Endothelial cell of umbilical vein (primary cell): ENCODE results near the gene CCDC40. TPM values are rescaled to one million over a fixed set of nuclear protein-coding genes. Genes with fewer than 3 reads are reported as not detected.

Experiments
- BruUV-seq: library from RNA; stranded (reverse); fragments of 400-500 nt; replicated peaks from 2 replicates; lab custom pipeline; 2021; lab: Mats Ljungman, UMichigan
- CTCF ChIA-PET: fragments of 300-600, 350-600 bp; sonication (Branson Sonifier 250); formaldehyde crosslinking; loops from one replicate; lab custom pipeline; 2021; ENCODE audit warnings: antibody characterized with exemption, inconsistent platforms; lab: Charles Lee
- POLR2A ChIA-PET: fragments of 300-600, 350-600 bp; sonication (Branson Sonifier 250); formaldehyde crosslinking; loops from one replicate; lab custom pipeline; 2021; ENCODE audit warnings: antibody characterized with exemption, inconsistent platforms; lab: Charles Lee
- DNase-seq: peaks from one replicate; pipeline ENCODE4 v3.0.0-alpha.2; 2011; ENCODE audit warnings: low read depth, low spot score
- FAIRE-seq: peaks from 2 replicates; lab custom pipeline; 2011; peaks lifted over from hg19 to GRCh38; lab: Jason Lieb, UNC
- H2AFZ ChIP-seq: 2 replicates; pipeline ENCODE4 v1.6.0; 2012; ENCODE audit warnings: low read depth, low read length, control low read depth, inconsistent platforms
- H3K27ac ChIP-seq: 2 replicates; pipeline ENCODE4 v1.5.1; 2011; ENCODE audit warnings: low read depth, mild to moderate bottlenecking, control low read depth, low read length, moderate library complexity; ENCODE audit not compliant: insufficient read depth
- H3K27me3 ChIP-seq, 2 experiments: 2 replicates each; pipeline versions ENCODE4 v1.6.0 to v1.6.1; 2011; ENCODE audit warnings: low read length in 2 of 2, mixed read lengths in 1 of 2; ENCODE audit not compliant: control insufficient read depth in 2 of 2, insufficient read depth in 2 of 2
- H3K36me3 ChIP-seq, 2 experiments: 2 replicates in 1 of 2; 3 replicates in 1 of 2; pipeline ENCODE4 v1.5.1; 2011; ENCODE audit warnings: low read length in 2 of 2, mild to moderate bottlenecking in 1 of 2, moderate library complexity in 1 of 2; ENCODE audit not compliant: control insufficient read depth in 2 of 2, insufficient read depth in 2 of 2; ENCODE audit errors: extremely low read depth in 1 of 2
- H3K4me1 ChIP-seq: 3 replicates; pipeline ENCODE4 v1.5.1; 2011; ENCODE audit warnings: mild to moderate bottlenecking, low read length; ENCODE audit not compliant: control insufficient read depth, insufficient read depth; ENCODE audit errors: extremely low read depth
- H3K4me2 ChIP-seq: 2 replicates; pipeline ENCODE4 v1.6.1; 2011; ENCODE audit warnings: low read length, control low read depth, mixed read lengths; ENCODE audit not compliant: insufficient read depth
- H3K4me3 ChIP-seq, 3 experiments: fragments of 200-600 bp in 1 of 3; sonication (generic), shearing (Covaris generic) in 1 of 3; replicated peaks in 1 of 3; 2 replicates each; pipeline ENCODE4 v1.5.1; 2011 to 2016; ENCODE audit warnings: control low read depth in 3 of 3, low read length in 3 of 3, mild to moderate bottlenecking in 2 of 3, inconsistent platforms in 1 of 3, low read depth in 1 of 3, moderate library complexity in 1 of 3; ENCODE audit not compliant: insufficient read depth in 1 of 3
- H3K79me2 ChIP-seq: 2 replicates; pipeline ENCODE4 v1.6.0; 2012; ENCODE audit warnings: low read length, inconsistent platforms; ENCODE audit not compliant: control insufficient read depth, insufficient read depth
- H3K9ac ChIP-seq: replicated peaks from 2 replicates; pipeline ENCODE3; 2011; ENCODE audit warnings: low read length, control low read depth; ENCODE audit not compliant: insufficient read depth; ENCODE audit errors: extremely low read depth
- H3K9me1 ChIP-seq: replicated peaks from 3 replicates; pipeline ENCODE4 v1.6.0; 2011; ENCODE audit warnings: mild to moderate bottlenecking, low read length; ENCODE audit not compliant: control insufficient read depth, insufficient read depth; ENCODE audit errors: extremely low read depth
- H3K9me3 ChIP-seq: replicated peaks from 2 replicates; pipeline ENCODE4 v1.5.1; 2012; ENCODE audit warnings: low read length, inconsistent platforms; ENCODE audit not compliant: control insufficient read depth, insufficient read depth
- H4K20me1 ChIP-seq: replicated peaks from 2 replicates; pipeline ENCODE3; 2011; ENCODE audit warnings: mild to moderate bottlenecking, low read length; ENCODE audit not compliant: control insufficient read depth, insufficient read depth; ENCODE audit errors: extremely low read depth
- CTCF ChIP-seq, 2 donors: IDR thresholded peaks; 1 replicate in 1 of 2; 2 replicates in 1 of 2; pipeline ENCODE4 v1.5.1; 2011; ENCODE audit warnings: low read length in 2 of 2, mild to moderate bottlenecking in 2 of 2, moderate library complexity in 2 of 2, control low read depth in 1 of 2, inconsistent platforms in 1 of 2, low read depth in 1 of 2; ENCODE audit not compliant: insufficient read depth in 1 of 2; ENCODE audit errors: extremely low read depth in 1 of 2
- EZH2 ChIP-seq: IDR thresholded peaks from 2 replicates; pipeline ENCODE4 v1.6.1; 2012; ENCODE audit warnings: borderline replicate concordance, low read depth, mild to moderate bottlenecking, moderate library complexity, low read length, inconsistent platforms; ENCODE audit not compliant: severe bottlenecking
- FOS ChIP-seq: IDR thresholded peaks from 2 replicates; pipeline ENCODE4 v1.6.1; 2011; ENCODE audit warnings: mild to moderate bottlenecking, low read length, moderate library complexity, borderline replicate concordance; ENCODE audit not compliant: insufficient read depth
- GATA2 ChIP-seq: IDR thresholded peaks from 2 replicates; pipeline ENCODE4 v1.7.0; 2011; ENCODE audit warnings: low read depth, mild to moderate bottlenecking, moderate library complexity, mixed read lengths, low read length; ENCODE audit not compliant: insufficient read length, insufficient read depth
- JUN ChIP-seq: IDR thresholded peaks from 2 replicates; pipeline ENCODE4 v1.6.1; 2011; ENCODE audit warnings: borderline replicate concordance, low read depth; ENCODE audit not compliant: insufficient read length, insufficient read depth
- MYC ChIP-seq: IDR thresholded peaks from one replicate; pipeline ENCODE4 v1.6.1; 2011; ENCODE audit warnings: mild to moderate bottlenecking, low read depth, low read length
- POLR2A ChIP-seq: IDR thresholded peaks from 2 replicates; pipeline ENCODE4 v1.6.1; 2012; ENCODE audit warnings: low read depth, mild to moderate bottlenecking, control low read depth, low read length
- POLR2AphosphoS5 ChIP-seq: IDR thresholded peaks from 2 replicates; pipeline ENCODE4 v1.6.1; 2012; ENCODE audit warnings: low read depth, mild to moderate bottlenecking, control low read depth, low read length, moderate library complexity; ENCODE audit not compliant: insufficient read depth
- dilution Hi-C: fragments of 300-500 bp; cut with MboI; formaldehyde crosslinking; loops from one replicate; pipeline ENCODE4 v1.15.0; 2019; ENCODE audit warnings: low sequenced_read_pairs; ENCODE audit not compliant: extremely low pct_ligation_motif_present
- intact Hi-C: fragments of 100-400 bp; cut with micrococcal nuclease; formaldehyde crosslinking; loops from one replicate; pipeline ENCODE4 v1.10.0; 2022
- polyA plus RNA-seq, 4 experiments: library from polyadenylated mRNA; depleted of rRNA in 3 of 4; stranded (reverse) in 3 of 4; unstranded in 1 of 4; fragments of >200 nt; gene quantifications; 2 replicates each; pipeline versions ENCODE4 v1.2.1 to v1.2.3, GENCODE V29; 2011 to 2012; ENCODE audit warnings: missing spikeins in 1 of 4
- total RNA-seq: library from RNA; stranded (reverse); gene quantifications from 2 replicates; pipeline ENCODE4 v1.2.3, GENCODE V29; 2021
- TF ChIP-seq, protein P1 (sequence below): IDR thresholded peaks from 2 replicates; pipeline ENCODE4 v1.6.1; 2011; ENCODE audit not compliant: insufficient read depth, insufficient read length

Gene CCDC40
- total and polyA plus RNA-seq, 2 donors (not counting 3 experiments of a cell fraction or from before 2014, with no cell fraction given) = 1.4 to 5.5 TPM

- ChIA-PET CTCF (interaction anchor here (0.9 to 5.1 kb wide), 6 partner anchors 18 to 285 kb away, joined by 3 to 23 read pairs (median 3); no protein-coding TSS in a partner anchor), POLR2A (no interaction called here)
- Histone ChIP-seq H3K27ac (no peak overlapping the region), H3K79me2 (peaks cover 38% of the 10 kb centered on the region), H3K36me3 (no peaks in the 10 kb centered on the region), H2AFZ (no peak overlapping the region), H3K4me2 (no peak overlapping the region), H4K20me1 (no peaks in the 10 kb centered on the region), H3K9me3 (no peaks in the 10 kb centered on the region), H3K9ac (no peak overlapping the region), H3K4me1 (peaks cover 10% of the 10 kb centered on the region), H3K4me3 (no peak overlapping the region), H3K9me1 (no peaks in the 10 kb centered on the region), H3K27me3 (no peaks in the 10 kb centered on the region)
- intact Hi-C loops = no loop called here
- TF ChIP-seq EZH2 (no peak), POLR2A (no peak), POLR2AphosphoS5 (no peak), MYC (no peak), CTCF (IDR thresholded peaks at IDR 0.05; ENCODE audit: extremely low read depth in 1 of 2, insufficient read depth in 1 of 2, low read depth in 1 of 2, low read length in 2 of 2) (no peak), JUN (no peak), GATA2 (no peak), FOS (no peak)
- TF ChIP-seq, protein P1, sequence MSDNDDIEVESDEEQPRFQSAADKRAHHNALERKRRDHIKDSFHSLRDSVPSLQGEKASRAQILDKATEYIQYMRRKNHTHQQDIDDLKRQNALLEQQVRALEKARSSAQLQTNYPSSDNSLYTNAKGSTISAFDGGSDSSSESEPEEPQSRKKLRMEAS = no peak
- FAIRE-seq (no peak), DNase-seq (no peak)
- BruUV-seq = no TSS peak
- dilution Hi-C loops = no loop called here
Measured at GRCh38 chr17:80027043-80027435, 9.4 kb upstream of the CCDC40 start.
